Measurements from ENCODE around the gene CEP120.

CEP120 gene

DNA sequence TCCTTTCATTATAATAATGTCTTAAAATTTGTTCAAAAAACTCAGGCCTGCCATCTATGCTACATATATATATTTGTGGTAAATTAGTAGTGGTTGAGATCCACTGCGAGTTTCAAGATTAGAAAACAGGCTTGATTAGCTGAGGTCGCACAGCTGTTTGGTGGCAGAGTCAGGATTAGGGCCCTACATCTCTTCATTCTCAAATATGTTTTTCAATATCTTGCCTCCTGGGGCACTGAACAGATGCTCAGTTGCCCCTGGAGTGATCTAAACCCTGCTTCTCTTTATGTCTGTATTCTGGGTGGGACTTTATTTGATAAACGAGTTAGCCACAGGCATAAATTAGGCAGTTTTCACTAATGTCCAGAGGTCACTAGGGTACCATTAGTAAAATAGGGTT is 27.8 kb upstream of the CEP120 start:
- H3K36me3 ChIP-seq (ENCODE audit: insufficient read depth, low read length), result no peaks in the 10 kb centered on the region
- no peaks in the 10 kb centered on the region for H3K27me3 ChIP-seq (ENCODE audit: control insufficient read depth, insufficient read depth, low read length)
- H3K4me3 ChIP-seq (ENCODE audit: low read length), result no peak overlapping the region
- H3K4me1 ChIP-seq (ENCODE audit: control insufficient read depth, insufficient read depth, low read length), result peaks cover 3% of the 10 kb centered on the region
- H3K9ac ChIP-seq (ENCODE audit: low read depth, low read length), result no peak overlapping the region
- no peak overlapping the region for H3K4me2 ChIP-seq (ENCODE audit: low read length)
- H3K9me3 ChIP-seq (replicated peaks; ENCODE audit: low read length), result no peaks in the 10 kb centered on the region

DNA sequence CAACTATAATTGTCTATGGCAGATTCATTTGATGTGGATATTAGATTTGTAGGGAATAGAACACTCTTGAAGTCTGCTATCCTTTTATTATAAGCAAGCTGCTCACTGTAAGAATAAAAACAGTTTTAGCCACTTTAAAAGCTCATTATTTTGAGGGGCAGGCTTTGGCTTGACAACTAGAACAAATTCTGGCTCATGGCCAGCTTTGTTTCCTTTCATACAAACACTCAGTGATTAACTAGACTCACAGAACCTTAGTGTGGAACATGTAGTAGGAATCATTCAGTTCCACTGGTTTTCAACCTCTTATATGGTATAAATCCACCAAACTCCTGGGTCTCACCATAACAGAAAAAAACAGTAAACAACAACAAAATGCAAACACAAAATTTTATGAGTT is 27.4 kb upstream of the CEP120 start:
- peaks cover 3% of the 10 kb centered on the region for H3K4me1 ChIP-seq (ENCODE audit: control insufficient read depth, insufficient read depth, low read length)
- no peaks in the 10 kb centered on the region for H3K9me3 ChIP-seq (replicated peaks; ENCODE audit: low read length)
- no peaks in the 10 kb centered on the region for H3K36me3 ChIP-seq (ENCODE audit: insufficient read depth, low read length)
- no peak overlapping the region for H3K4me2 ChIP-seq (ENCODE audit: low read length)
- H3K4me3 ChIP-seq (ENCODE audit: low read length), result no peak overlapping the region
- H3K9ac ChIP-seq (ENCODE audit: low read depth, low read length), result no peak overlapping the region
- H3K27me3 ChIP-seq (ENCODE audit: control insufficient read depth, insufficient read depth, low read length), result no peaks in the 10 kb centered on the region

GRCh38 chr5:123450114-123450513 is 26.9 kb upstream of the CEP120 start:
- no peak overlapping the region for H3K4me2 ChIP-seq (ENCODE audit: low read length)
- no peak overlapping the region for H3K4me3 ChIP-seq (ENCODE audit: low read length)
- H3K9ac ChIP-seq (ENCODE audit: low read depth, low read length), result no peak overlapping the region
- H3K36me3 ChIP-seq (ENCODE audit: insufficient read depth, low read length), result no peaks in the 10 kb centered on the region
- H3K4me1 ChIP-seq (ENCODE audit: control insufficient read depth, insufficient read depth, low read length), result peaks cover 3% of the 10 kb centered on the region
- H3K9me3 ChIP-seq (replicated peaks; ENCODE audit: low read length), result no peaks in the 10 kb centered on the region
- H3K27me3 ChIP-seq (ENCODE audit: control insufficient read depth, insufficient read depth, low read length), result no peaks in the 10 kb centered on the region

GRCh38 chr5:123449424-123449974 is 26.3 kb upstream of the CEP120 start:
- Histone ChIP-seq H3K4me1 (ENCODE audit: control insufficient read depth, insufficient read depth, low read length) (peaks cover 3% of the 10 kb centered on the region), H3K9me3 (replicated peaks; ENCODE audit: low read length) (no peaks in the 10 kb centered on the region), H3K36me3 (ENCODE audit: insufficient read depth, low read length) (no peaks in the 10 kb centered on the region), H3K27me3 (ENCODE audit: control insufficient read depth, insufficient read depth, low read length) (no peaks in the 10 kb centered on the region), H3K4me3 (ENCODE audit: low read length) (no peak overlapping the region), H3K9ac (ENCODE audit: low read depth, low read length) (no peak overlapping the region), H3K4me2 (ENCODE audit: low read length) (no peak overlapping the region)

GRCh38 chr5:123448743-123449142 is 25.5 kb upstream of the CEP120 start:
- Histone ChIP-seq H3K9ac (ENCODE audit: low read depth, low read length) (no peak overlapping the region), H3K4me1 (ENCODE audit: control insufficient read depth, insufficient read depth, low read length) (no peaks in the 10 kb centered on the region), H3K9me3 (replicated peaks; ENCODE audit: low read length) (no peaks in the 10 kb centered on the region), H3K4me2 (ENCODE audit: low read length) (no peak overlapping the region), H3K36me3 (ENCODE audit: insufficient read depth, low read length) (no peaks in the 10 kb centered on the region), H3K4me3 (ENCODE audit: low read length) (no peak overlapping the region), H3K27me3 (ENCODE audit: control insufficient read depth, insufficient read depth, low read length) (no peaks in the 10 kb centered on the region)

GRCh38 chr5:123448017-123448617 is 24.9 kb upstream of the CEP120 start:
- no peak overlapping the region for H3K4me3 ChIP-seq (ENCODE audit: low read length)
- H3K9me3 ChIP-seq (replicated peaks; ENCODE audit: low read length), result no peaks in the 10 kb centered on the region
- no peak overlapping the region for H3K4me2 ChIP-seq (ENCODE audit: low read length)
- no peaks in the 10 kb centered on the region for H3K36me3 ChIP-seq (ENCODE audit: insufficient read depth, low read length)
- H3K27me3 ChIP-seq (ENCODE audit: control insufficient read depth, insufficient read depth, low read length), result no peaks in the 10 kb centered on the region
- no peaks in the 10 kb centered on the region for H3K4me1 ChIP-seq (ENCODE audit: control insufficient read depth, insufficient read depth, low read length)
- no peak overlapping the region for H3K9ac ChIP-seq (ENCODE audit: low read depth, low read length)

DNA sequence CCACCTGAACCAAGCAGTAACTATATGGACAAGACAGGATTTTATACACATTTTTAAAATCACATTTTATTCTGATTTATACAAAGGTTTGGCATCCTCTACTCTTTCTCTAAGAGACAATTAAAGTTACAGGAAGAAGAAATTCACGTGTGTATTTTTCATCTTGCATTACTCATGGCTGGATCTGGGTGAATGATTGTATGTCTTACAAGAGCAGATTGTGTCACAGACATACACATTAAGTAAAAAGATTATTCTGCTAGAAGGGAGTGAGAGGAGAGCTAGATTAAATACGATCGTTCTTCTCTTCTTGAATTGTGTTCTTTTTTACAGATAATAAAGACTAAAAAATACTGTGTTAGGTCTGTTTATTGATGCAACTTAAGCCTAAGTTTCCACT is 20.8 kb upstream of the CEP120 start:
- Histone ChIP-seq H3K27me3 (ENCODE audit: control insufficient read depth, insufficient read depth, low read length) (no peaks in the 10 kb centered on the region), H3K4me2 (ENCODE audit: low read length) (no peak overlapping the region), H3K4me3 (ENCODE audit: low read length) (no peak overlapping the region), H3K9ac (ENCODE audit: low read depth, low read length) (no peak overlapping the region), H3K9me3 (replicated peaks; ENCODE audit: low read length) (no peaks in the 10 kb centered on the region), H3K4me1 (ENCODE audit: control insufficient read depth, insufficient read depth, low read length) (peaks cover 3% of the 10 kb centered on the region), H3K36me3 (ENCODE audit: insufficient read depth, low read length) (no peaks in the 10 kb centered on the region)

GRCh38 chr5:123441408-123441807 is 18.2 kb upstream of the CEP120 start:
- no peaks in the 10 kb centered on the region for H3K36me3 ChIP-seq (ENCODE audit: insufficient read depth, low read length)
- H3K4me1 ChIP-seq (ENCODE audit: control insufficient read depth, insufficient read depth, low read length), result peaks cover 10% of the 10 kb centered on the region
- no peak overlapping the region for H3K9ac ChIP-seq (ENCODE audit: low read depth, low read length)
- H3K4me3 ChIP-seq (ENCODE audit: low read length), result no peak overlapping the region
- no peak overlapping the region for H3K4me2 ChIP-seq (ENCODE audit: low read length)
- H3K27me3 ChIP-seq (ENCODE audit: control insufficient read depth, insufficient read depth, low read length), result no peaks in the 10 kb centered on the region
- H3K9me3 ChIP-seq (replicated peaks; ENCODE audit: low read length), result no peaks in the 10 kb centered on the region

GRCh38 chr5:123440456-123441181 is 17.4 kb upstream of the CEP120 start:
- H3K36me3 ChIP-seq (ENCODE audit: insufficient read depth, low read length), result no peaks in the 10 kb centered on the region
- no peak overlapping the region for H3K4me2 ChIP-seq (ENCODE audit: low read length)
- peaks cover 10% of the 10 kb centered on the region for H3K4me1 ChIP-seq (ENCODE audit: control insufficient read depth, insufficient read depth, low read length)
- H3K4me3 ChIP-seq (ENCODE audit: low read length), result no peak overlapping the region
- no peak overlapping the region for H3K9ac ChIP-seq (ENCODE audit: low read depth, low read length)
- H3K9me3 ChIP-seq (replicated peaks; ENCODE audit: low read length), result no peaks in the 10 kb centered on the region
- no peaks in the 10 kb centered on the region for H3K27me3 ChIP-seq (ENCODE audit: control insufficient read depth, insufficient read depth, low read length)

DNA sequence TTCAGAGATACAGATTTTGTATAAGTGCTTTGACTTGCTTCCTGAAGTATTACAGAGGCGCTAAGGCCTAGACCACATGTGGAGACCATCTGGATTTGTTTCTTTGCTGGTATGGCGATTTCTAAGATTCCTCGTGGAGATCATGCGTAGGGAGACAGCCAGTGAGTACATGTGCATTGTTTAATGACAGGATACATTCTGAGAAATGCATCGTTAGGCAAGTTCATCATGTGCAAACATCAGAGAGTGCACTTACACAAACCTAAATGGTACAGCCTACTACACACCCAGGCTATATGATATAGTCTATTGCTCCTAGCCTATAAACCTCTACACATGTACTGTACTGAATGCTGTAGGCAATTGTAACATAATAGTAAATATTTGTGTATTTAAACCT is 16.5 kb upstream of the CEP120 start:
- Histone ChIP-seq H3K9ac (ENCODE audit: low read depth, low read length) (no peak overlapping the region), H3K4me1 (ENCODE audit: control insufficient read depth, insufficient read depth, low read length) (peaks cover 10% of the 10 kb centered on the region), H3K27me3 (ENCODE audit: control insufficient read depth, insufficient read depth, low read length) (no peaks in the 10 kb centered on the region), H3K4me2 (ENCODE audit: low read length) (no peak overlapping the region), H3K4me3 (ENCODE audit: low read length) (no peak overlapping the region), H3K36me3 (ENCODE audit: insufficient read depth, low read length) (no peaks in the 10 kb centered on the region), H3K9me3 (replicated peaks; ENCODE audit: low read length) (no peaks in the 10 kb centered on the region)

- no peak overlapping the region for H3K9ac ChIP-seq (ENCODE audit: low read depth, low read length)
- H3K9me3 ChIP-seq (replicated peaks; ENCODE audit: low read length), result no peaks in the 10 kb centered on the region
- no peaks in the 10 kb centered on the region for H3K27me3 ChIP-seq (ENCODE audit: control insufficient read depth, insufficient read depth, low read length)
- no peak overlapping the region for H3K4me2 ChIP-seq (ENCODE audit: low read length)
- no peaks in the 10 kb centered on the region for H3K36me3 ChIP-seq (ENCODE audit: insufficient read depth, low read length)
- H3K4me3 ChIP-seq (ENCODE audit: low read length), result no peak overlapping the region
- peaks cover 10% of the 10 kb centered on the region for H3K4me1 ChIP-seq (ENCODE audit: control insufficient read depth, insufficient read depth, low read length)
Measured at GRCh38 chr5:123438902-123439301, 15.7 kb upstream of the CEP120 start.

DNA sequence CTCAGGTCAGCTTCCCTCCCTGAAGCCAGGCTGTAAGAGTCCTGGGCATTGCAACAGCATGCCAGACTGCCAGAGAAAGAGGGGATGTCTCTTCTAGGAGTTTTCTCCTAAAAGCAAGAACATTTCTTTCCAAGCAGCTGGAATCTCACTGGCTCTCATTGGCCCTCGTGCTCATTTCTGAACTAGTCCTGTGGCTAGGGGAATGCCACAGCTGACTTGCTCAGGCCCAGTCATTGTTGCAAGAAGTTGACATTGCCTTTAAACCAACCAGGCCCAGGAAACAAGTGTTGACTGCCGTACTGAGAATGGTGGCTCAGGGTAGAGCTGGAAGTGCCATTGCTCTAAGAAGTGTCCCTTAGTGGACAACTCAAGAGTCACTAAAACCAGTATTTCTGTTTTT is 15.0 kb upstream of the CEP120 start:
- H3K4me2 ChIP-seq (ENCODE audit: low read length), result no peak overlapping the region
- no peak overlapping the region for H3K4me3 ChIP-seq (ENCODE audit: low read length)
- no peaks in the 10 kb centered on the region for H3K27me3 ChIP-seq (ENCODE audit: control insufficient read depth, insufficient read depth, low read length)
- H3K9me3 ChIP-seq (replicated peaks; ENCODE audit: low read length), result no peaks in the 10 kb centered on the region
- no peak overlapping the region for H3K9ac ChIP-seq (ENCODE audit: low read depth, low read length)
- peaks cover 10% of the 10 kb centered on the region for H3K4me1 ChIP-seq (ENCODE audit: control insufficient read depth, insufficient read depth, low read length)
- no peaks in the 10 kb centered on the region for H3K36me3 ChIP-seq (ENCODE audit: insufficient read depth, low read length)
